WTC11 (cell line): ENCODE measurements around the gene NKX6-2. TPM values are rescaled to one million over a fixed set of nuclear protein-coding genes. Genes with fewer than 3 reads are reported as not detected.
A peak's percentile ranks its signal among the peaks of the same experiment; 100 is the strongest.

Experiments
- ATAC-seq: fragments of 200-7000 bp; cut with Tn5 transposase; 2 replicates; pipeline ENCODE4 v1.10.0; 2021; ENCODE audit warnings: mild to moderate bottlenecking, moderate library complexity
- CTCF ChIA-PET: fragments of 300-600 bp; sonication (Branson Sonifier 250); formaldehyde crosslinking; loops from one replicate; lab custom pipeline; 2021; ENCODE audit warnings: antibody characterized with exemption; lab: Charles Lee
- POLR2A ChIA-PET: fragments of 350-600 bp; sonication (Branson Sonifier 250); formaldehyde crosslinking; loops from one replicate; lab custom pipeline; 2021; ENCODE audit warnings: antibody characterized with exemption; lab: Charles Lee
- DNase-seq: peaks from one replicate; pipeline ENCODE4 v3.0.0; 2021; ENCODE audit warnings: low spot score
- H3K27ac Mint-ChIP-seq: 2 replicates; pipeline ENCODE4 v1.8.0; 2021; ENCODE audit warnings: mixed read lengths
- H3K27me3 Mint-ChIP-seq: 2 replicates; pipeline ENCODE4 v1.8.0; 2021; ENCODE audit warnings: low read depth, mild to moderate bottlenecking, moderate library complexity, mixed read lengths
- H3K36me3 Mint-ChIP-seq: 2 replicates; pipeline ENCODE4 v1.8.0; 2021; ENCODE audit warnings: mixed read lengths
- H3K4me1 Mint-ChIP-seq: 2 replicates; pipeline ENCODE4 v1.8.0; 2022; ENCODE audit warnings: mixed read lengths
- H3K4me3 Mint-ChIP-seq: 2 replicates; pipeline ENCODE4 v1.8.0; 2021; ENCODE audit warnings: mild to moderate bottlenecking, moderate library complexity, mixed read lengths
- H3K9me3 Mint-ChIP-seq: 2 replicates; pipeline ENCODE4 v1.8.0; 2021; ENCODE audit warnings: mixed read lengths
- ATF3 ChIP-seq: sonication (generic); formaldehyde crosslinking; conservative IDR thresholded peaks from 2 replicates; pipeline ENCODE4 v1.8.1; 2022; ENCODE audit warnings: mild to moderate bottlenecking, missing genetic modification reagents
- CBFB ChIP-seq: sonication (generic); formaldehyde crosslinking; IDR thresholded peaks from 2 replicates; pipeline ENCODE4 v1.8.1; 2022; ENCODE audit warnings: mild to moderate bottlenecking, low read depth, missing genetic modification reagents
- EMX1 ChIP-seq: fragments of 250-450 bp; sonication (Bioruptor Pico); IDR thresholded peaks from 2 replicates; pipeline ENCODE4 v1.8.0; 2021; ENCODE audit warnings: mild to moderate bottlenecking
- ETV6 ChIP-seq: sonication (generic); formaldehyde crosslinking; IDR thresholded peaks from 2 replicates; pipeline ENCODE4 v1.8.1; 2022; ENCODE audit warnings: mild to moderate bottlenecking, missing genetic modification reagents
- FOXK1 ChIP-seq: sonication (generic); formaldehyde crosslinking; IDR thresholded peaks from 2 replicates; pipeline ENCODE4 v1.8.0; 2022; ENCODE audit warnings: mild to moderate bottlenecking, moderate library complexity, missing genetic modification reagents
- GTF2I ChIP-seq: fragments of 250-450 bp; sonication (Bioruptor Pico); conservative IDR thresholded peaks from 2 replicates; pipeline ENCODE4 v1.4.0; 2021; ENCODE audit warnings: mild to moderate bottlenecking
- HMGA2 ChIP-seq: fragments of 250-450 bp; sonication (Bioruptor Pico); IDR thresholded peaks from 2 replicates; pipeline ENCODE4 v1.4.0; 2021; ENCODE audit warnings: mild to moderate bottlenecking, moderate library complexity
- NR2C2 ChIP-seq: sonication (generic); formaldehyde crosslinking; IDR thresholded peaks from 2 replicates; pipeline ENCODE4 v1.8.0; 2022; ENCODE audit warnings: mild to moderate bottlenecking, missing genetic modification reagents
- NR3C1 ChIP-seq: sonication (generic); formaldehyde crosslinking; conservative IDR thresholded peaks from 2 replicates; pipeline ENCODE4 v1.8.1; 2023; ENCODE audit warnings: low read depth, mild to moderate bottlenecking, missing genetic modification reagents
- OVOL2 ChIP-seq: fragments of 250-450 bp; sonication (Bioruptor Pico); IDR thresholded peaks from 2 replicates; pipeline ENCODE4 v1.9.0; 2021; ENCODE audit warnings: mild to moderate bottlenecking, borderline replicate concordance
- PREB ChIP-seq: sonication (generic); formaldehyde crosslinking; IDR thresholded peaks from 2 replicates; pipeline ENCODE4 v1.8.1; 2022; ENCODE audit warnings: mild to moderate bottlenecking, missing genetic modification reagents, moderate library complexity, borderline replicate concordance
- SMAD4 ChIP-seq: sonication (generic); formaldehyde crosslinking; IDR thresholded peaks from 2 replicates; pipeline ENCODE4 v1.8.0; 2022; ENCODE audit warnings: mild to moderate bottlenecking, missing genetic modification reagents
- SOX15 ChIP-seq: fragments of 250-450 bp; sonication (Bioruptor Pico); IDR thresholded peaks from 2 replicates; pipeline ENCODE4 v1.9.0; 2021; ENCODE audit warnings: mild to moderate bottlenecking
- STAT6 ChIP-seq: sonication (generic); formaldehyde crosslinking; conservative IDR thresholded peaks from 2 replicates; pipeline ENCODE4 v1.8.1; 2023; ENCODE audit warnings: mild to moderate bottlenecking, low read depth, missing genetic modification reagents, moderate library complexity
- ZNF263 ChIP-seq: sonication (generic); formaldehyde crosslinking; IDR thresholded peaks from 2 replicates; pipeline ENCODE4 v1.8.1; 2022; ENCODE audit warnings: low read depth, mild to moderate bottlenecking, moderate library complexity, missing genetic modification reagents
- ZNF281 ChIP-seq: sonication (generic); formaldehyde crosslinking; IDR thresholded peaks from 2 replicates; pipeline ENCODE4 v1.8.0; 2023; ENCODE audit warnings: mild to moderate bottlenecking, missing genetic modification reagents
- ZNF425 ChIP-seq: fragments of 250-450 bp; sonication (Bioruptor Pico); conservative IDR thresholded peaks from 2 replicates; pipeline ENCODE4 v1.9.0; 2021; ENCODE audit warnings: mild to moderate bottlenecking
- ZNF532 ChIP-seq: fragments of 250-450 bp; sonication (Bioruptor Pico); IDR thresholded peaks from 2 replicates; pipeline ENCODE4 v1.9.0; 2021; ENCODE audit warnings: mild to moderate bottlenecking, borderline replicate concordance
- ZNF671 ChIP-seq: fragments of 250-450 bp; sonication (Bioruptor Pico); IDR thresholded peaks from 2 replicates; pipeline ENCODE4 v1.8.0; 2021; ENCODE audit warnings: mild to moderate bottlenecking
- total RNA-seq: library from RNA; stranded (reverse); gene quantifications from 3 replicates; pipeline ENCODE4 v1.2.3, GENCODE V29; 2021

NKX6-2 gene
- total RNA-seq, 1 experiment from 2014 or later = 0.15 TPM

GRCh38 chr10:132802048-132802447 is 16.1 kb upstream of the NKX6-2 start:
- ATAC-seq = no peak
- TF ChIP-seq GTF2I (CRISPR knock-in tag) (peak; percentile 82), NR2C2 (CRISPR knock-in tag) (no peak), SOX15 (no peak), EMX1 (no peak), SMAD4 (CRISPR knock-in tag) (no peak), PREB (CRISPR knock-in tag) (no peak)
- ChIA-PET POLR2A (no interaction called here), CTCF (interaction anchor here (0.6 to 2.0 kb wide), 3 partner anchors 8 to 187 kb away, joined by 5 to 16 read pairs (median 10); no protein-coding TSS in a partner anchor)
- DNase-seq = no peak
- no peaks in the 10 kb centered on the region for H3K27me3 Mint-ChIP-seq
- H3K36me3 Mint-ChIP-seq = 0 out of 2 replicates have a peak, but pooled peaks cover 4% of the 10 kb centered on the region
- H3K9me3 Mint-ChIP-seq = 0 out of 2 replicates have a peak, but pooled peaks cover 4% of the 10 kb centered on the region
- no peaks in the 10 kb centered on the region for H3K4me1 Mint-ChIP-seq
- no peak overlapping the region for H3K27ac Mint-ChIP-seq
- no peak overlapping the region for H3K4me3 Mint-ChIP-seq

GRCh38 chr10:132799865-132800264 is 13.9 kb upstream of the NKX6-2 start:
- ChIA-PET CTCF (no interaction called here), POLR2A (no interaction called here)
- DNase-seq = peak; percentile 8
- no peaks in the 10 kb centered on the region for H3K4me1 Mint-ChIP-seq
- H3K27me3 Mint-ChIP-seq = no peaks in the 10 kb centered on the region
- H3K9me3 Mint-ChIP-seq = 0 out of 2 replicates have a peak, but pooled peaks cover 4% of the 10 kb centered on the region
- no peak overlapping the region for H3K4me3 Mint-ChIP-seq
- TF ChIP-seq ZNF281 = no peak
- no peak for ATAC-seq
- H3K36me3 Mint-ChIP-seq = 0 out of 2 replicates have a peak, but pooled peaks cover 4% of the 10 kb centered on the region
- no peak overlapping the region for H3K27ac Mint-ChIP-seq

- Mint-ChIP-seq H3K27me3 (no peaks in the 10 kb centered on the region), H3K36me3 (0 out of 2 replicates have a peak, but pooled peaks cover 4% of the 10 kb centered on the region), H3K9me3 (0 out of 2 replicates have a peak, but pooled peaks cover 4% of the 10 kb centered on the region), H3K27ac (no peak overlapping the region), H3K4me3 (no peak overlapping the region), H3K4me1 (no peaks in the 10 kb centered on the region)
- CTCF ChIA-PET = no interaction called here
- ATAC-seq = no peak
- DNase-seq = peak; percentile 11
- POLR2A ChIA-PET = no interaction called here
- no peak for TF ChIP-seq ETV6 (CRISPR knock-in tag)
- no peak for TF ChIP-seq FOXK1
- no peak for TF ChIP-seq OVOL2 (CRISPR knock-in tag)
- no peak for TF ChIP-seq ZNF263
- no peak for TF ChIP-seq ZNF532 (CRISPR knock-in tag)
- no peak for TF ChIP-seq HMGA2
- TF ChIP-seq STAT6 (CRISPR knock-in tag) = no peak
- no peak for TF ChIP-seq ZNF671
- no peak for TF ChIP-seq SOX15
- TF ChIP-seq CBFB (CRISPR knock-in tag) = no peak
- no peak for TF ChIP-seq NR3C1 (CRISPR knock-in tag)
- TF ChIP-seq ZNF425 = no peak
- no peak for TF ChIP-seq ATF3 (CRISPR knock-in tag)
These were observed 12.9 kb upstream of the NKX6-2 start for GRCh38 chr10:132798876-132799275.
